GM23338 (cell line): Measurements from ENCODE around the gene COL20A1. TPM values are rescaled to one million over a fixed set of nuclear protein-coding genes. Genes with fewer than 3 reads are reported as not detected.

Experiments used
- ATAC-seq: fragments of 200-7000 bp; cut with Tn5 transposase; 3 replicates; pipeline ENCODE4 v1.9.1; 2020
- DNase-seq: peaks from one replicate; pipeline ENCODE4 v3.0.0-alpha.2; 2015; ENCODE audit warnings: low spot score
- H2AFZ ChIP-seq: fragments of 200-600 bp; sonication (generic); 2 replicates; pipeline ENCODE4 v1.8.0; 2016; ENCODE audit warnings: antibody characterized with exemption, mild to moderate bottlenecking, moderate library complexity
- H3F3A ChIP-seq: fragments of 200-600 bp; sonication (generic); replicated peaks from 2 replicates; pipeline ENCODE4 v1.8.0; 2017; ENCODE audit warnings: antibody characterized with exemption, mixed run types, low read depth
- H3K27ac ChIP-seq: fragments of 200-600 bp; sonication (generic); 2 replicates; pipeline ENCODE4 v1.6.1; 2016; ENCODE audit warnings: low read depth
- H3K27me3 ChIP-seq: fragments of 200-600 bp; sonication (generic); 2 replicates; pipeline ENCODE4 v1.8.0; 2016; ENCODE audit warnings: mild to moderate bottlenecking, mixed run types, moderate library complexity; ENCODE audit not compliant: insufficient read depth
- H3K36me3 ChIP-seq: fragments of 200-600 bp; sonication (generic); 2 replicates; pipeline ENCODE4 v1.8.0; 2016; ENCODE audit warnings: mild to moderate bottlenecking; ENCODE audit not compliant: insufficient read depth
- H3K4me1 ChIP-seq: fragments of 200-600 bp; sonication (generic); 2 replicates; pipeline ENCODE4 v1.8.0; 2016; ENCODE audit warnings: mild to moderate bottlenecking, moderate library complexity; ENCODE audit not compliant: insufficient read depth
- H3K4me2 ChIP-seq: fragments of 200-600 bp; sonication (generic); 2 replicates; pipeline ENCODE4 v1.7.1; 2017; ENCODE audit warnings: mixed run types
- H3K4me3 ChIP-seq: fragments of 200-600 bp; sonication (generic); 2 replicates; pipeline ENCODE4 v1.6.1; 2016; ENCODE audit warnings: mixed run types
- H3K79me2 ChIP-seq: fragments of 200-600 bp; sonication (generic); replicated peaks from 2 replicates; pipeline ENCODE4 v1.8.0; 2017; ENCODE audit warnings: mild to moderate bottlenecking; ENCODE audit not compliant: insufficient read depth
- H3K9me2 ChIP-seq: fragments of 200-600 bp; sonication (generic); 2 replicates; pipeline ENCODE4 v1.8.0; 2017; ENCODE audit not compliant: insufficient read depth
- H4K20me1 ChIP-seq: fragments of 200-600 bp; sonication (generic); replicated peaks from 2 replicates; pipeline ENCODE4 v1.8.0; 2017; ENCODE audit warnings: mild to moderate bottlenecking; ENCODE audit not compliant: insufficient read depth
- H3K27ac Mint-ChIP-seq: 2 replicates; pipeline ENCODE4 v1.8.0; 2020; ENCODE audit warnings: inconsistent platforms, mild to moderate bottlenecking, moderate library complexity, mixed read lengths
- H3K27me3 Mint-ChIP-seq: 3 replicates; pipeline ENCODE4 v1.8.0; 2022; ENCODE audit warnings: low read depth, mild to moderate bottlenecking, moderate library complexity, mixed read lengths, inconsistent platforms; ENCODE audit not compliant: insufficient read depth, poor library complexity
- H3K36me3 Mint-ChIP-seq: 3 replicates; pipeline ENCODE4 v1.8.0; 2021; ENCODE audit warnings: low read depth, mild to moderate bottlenecking, inconsistent platforms, moderate library complexity, mixed read lengths
- H3K4me1 Mint-ChIP-seq: 3 replicates; pipeline ENCODE4 v1.8.0; 2020; ENCODE audit warnings: mild to moderate bottlenecking, inconsistent platforms, mixed read lengths
- H3K4me3 Mint-ChIP-seq: 3 replicates; pipeline ENCODE4 v1.8.0; 2021; ENCODE audit warnings: moderate library complexity, mild to moderate bottlenecking, inconsistent platforms, mixed read lengths
- H3K9me3 Mint-ChIP-seq: 3 replicates; pipeline ENCODE4 v1.8.0; 2020; ENCODE audit warnings: moderate library complexity, mild to moderate bottlenecking, inconsistent platforms, mixed read lengths
- JUNB ChIP-seq: IDR thresholded peaks from one replicate; pipeline ENCODE4 v1.6.1; 2016; ENCODE audit warnings: antibody characterized with exemption; ENCODE audit not compliant: unreplicated experiment
- REST ChIP-seq: IDR thresholded peaks from one replicate; pipeline ENCODE4 v1.6.1; 2018; ENCODE audit warnings: antibody characterized with exemption; ENCODE audit not compliant: unreplicated experiment
- ZNF114 ChIP-seq: fragments of 250-450 bp; sonication (Bioruptor Pico); IDR thresholded peaks from 2 replicates; pipeline ENCODE4 v1.5.0; 2020; ENCODE audit warnings: mild to moderate bottlenecking, moderate library complexity
- ZNF331 ChIP-seq: fragments of 250-450 bp; sonication (Bioruptor Pico); IDR thresholded peaks from 2 replicates; pipeline ENCODE4 v1.5.0; 2020; ENCODE audit warnings: low read depth, mild to moderate bottlenecking, moderate library complexity
- ZNF462 ChIP-seq: fragments of 250-450 bp; sonication (Bioruptor Pico); IDR thresholded peaks from 2 replicates; pipeline ENCODE4 v1.5.0; 2020; ENCODE audit warnings: mild to moderate bottlenecking, moderate library complexity
- polyA plus RNA-seq: library from polyadenylated mRNA; unstranded; fragments of >200 nt; fragmentation: Nextera tagmentation; extraction: Ambion mirVana; gene quantifications from 2 replicates; pipeline ENCODE4 v1.2.1, GENCODE V29; 2016
- total RNA-seq: library from RNA; depleted of rRNA; stranded (reverse); fragments of >200 nt; shearing (Covaris generic); gene quantifications from 2 replicates; pipeline ENCODE4 v1.2.3, GENCODE V29; 2014

The COL20A1 gene
- total and polyA plus RNA-seq, 2 experiments from 2014 or later = 0.28 to 0.79 TPM

GRCh38 chr20:63314566-63315239 is 21.7 kb downstream of the COL20A1 start:
- no peak overlapping the region for H3K4me3 Mint-ChIP-seq
- Histone ChIP-seq H3K4me2 (no peak overlapping the region), H3K4me1 (no peaks in the 10 kb centered on the region), H3F3A (no peaks in the 10 kb centered on the region), H3K9me2 (no peaks in the 10 kb centered on the region), H4K20me1 (no peaks in the 10 kb centered on the region), H3K79me2 (no peaks in the 10 kb centered on the region), H2AFZ (no peak overlapping the region), H3K4me3 (no peak overlapping the region), H3K36me3 (no peaks in the 10 kb centered on the region), H3K27me3 (no peaks in the 10 kb centered on the region), H3K27ac (no peak overlapping the region)
- no peak for TF ChIP-seq ZNF331
- TF ChIP-seq ZNF462 = no peak
- no peak for TF ChIP-seq ZNF114 (CRISPR knock-in tag)
- TF ChIP-seq REST = no peak
- TF ChIP-seq JUNB = no peak
- no peak overlapping the region for H3K27ac Mint-ChIP-seq
- H3K9me3 Mint-ChIP-seq = no peaks in the 10 kb centered on the region
- ATAC-seq (no peak), DNase-seq (no peak)
- peaks cover 2% of the 10 kb centered on the region; the same call in 1 of the 3 replicates for H3K4me1 Mint-ChIP-seq
- no peaks in the 10 kb centered on the region for H3K36me3 Mint-ChIP-seq
- H3K27me3 Mint-ChIP-seq = no peaks in the 10 kb centered on the region
